Measurements from ENCODE around the gene SCFD2.
"Not testable (repeated sequence)": the region's sequence is repeated elsewhere in the genome, so short reads cannot be mapped to it uniquely, and the experiment has no call there.

SCFD2 gene

DNA sequence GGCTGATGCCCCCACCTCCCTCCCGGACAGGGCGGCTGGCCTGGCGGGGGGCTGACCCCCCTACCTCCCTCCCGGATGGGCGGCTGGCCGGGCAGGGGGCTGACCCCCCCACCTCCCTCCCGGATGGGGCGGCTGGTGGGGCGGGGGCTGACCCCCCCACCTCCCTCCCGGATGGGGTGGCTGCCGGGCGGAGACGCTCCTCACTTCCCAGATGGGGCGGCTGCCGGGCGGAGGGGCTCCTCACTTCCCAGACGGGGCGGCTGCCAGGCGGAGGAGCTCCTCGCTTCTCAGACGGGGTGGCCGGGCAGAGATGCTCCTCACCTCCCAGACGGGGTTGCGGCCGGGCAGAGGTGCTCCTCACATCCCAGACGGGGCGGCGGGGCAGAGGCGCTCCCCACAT lies 127.5 kb downstream of the SCFD2 start:
- not testable (repeated sequence) for DNase-seq (ENCODE audit: low read depth)

DNA sequence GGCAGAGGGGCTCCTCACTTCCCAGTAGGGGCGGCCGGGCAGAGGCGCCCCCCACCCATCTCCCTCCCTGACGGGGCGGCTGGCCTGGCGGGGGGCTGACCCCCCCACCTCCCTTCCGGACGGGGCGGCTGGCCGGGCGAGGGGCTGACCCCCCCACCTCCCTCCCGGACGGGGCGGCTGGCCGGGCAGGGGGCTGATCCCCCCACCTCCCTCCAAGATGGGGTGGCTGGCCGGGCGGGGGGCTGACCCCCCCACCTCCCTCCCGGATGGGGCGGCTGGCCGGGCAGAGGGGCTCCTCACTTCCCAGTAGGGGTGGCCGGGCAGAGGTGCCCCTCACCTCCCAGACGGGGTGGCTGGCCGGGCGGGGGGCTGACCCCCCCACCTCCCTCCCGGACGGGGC lies 128.1 kb downstream of the SCFD2 start:
- DNase-seq (ENCODE audit: low read depth): not testable (repeated sequence)

DNA sequence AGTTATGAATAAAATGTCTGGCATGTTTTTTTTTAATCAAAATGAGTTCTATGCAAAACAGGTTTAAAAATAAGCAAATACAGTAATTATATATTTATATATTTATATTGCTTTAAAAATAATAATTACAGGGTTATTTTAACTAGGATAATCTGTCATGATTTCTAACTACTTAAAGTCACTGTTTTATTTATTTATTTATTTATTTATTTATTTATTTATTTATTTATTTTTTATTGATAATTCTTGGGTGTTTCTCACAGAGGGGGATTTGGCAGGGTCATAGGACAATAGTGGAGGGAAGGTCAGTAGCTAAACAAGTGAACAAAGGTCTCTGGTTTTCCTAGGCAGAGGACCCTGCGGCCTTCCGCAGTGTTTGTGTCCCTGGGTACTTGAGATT lies 129.2 kb downstream of the SCFD2 start:
- DNase-seq (ENCODE audit: low read depth): not testable (repeated sequence)

DNA sequence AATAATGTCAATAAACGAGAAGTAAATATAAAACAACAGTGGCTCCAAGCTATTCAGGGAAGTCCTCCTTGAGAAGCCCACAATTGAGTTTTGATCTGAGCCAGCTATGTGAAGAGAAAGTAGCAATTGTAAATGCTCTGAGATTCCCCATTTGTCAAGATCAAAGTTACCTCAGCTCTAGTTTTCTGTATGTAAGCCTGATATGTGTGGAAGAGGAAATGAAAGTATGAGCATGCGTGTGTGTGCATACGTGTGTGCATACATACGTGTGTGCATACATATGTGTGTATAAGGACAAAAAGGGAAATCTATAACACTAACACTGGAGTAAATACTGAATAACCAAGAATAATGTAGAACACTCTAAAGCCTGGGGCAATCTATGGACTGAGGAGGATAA lies 130.3 kb downstream of the SCFD2 start:
- DNase-seq (ENCODE audit: low read depth): no peak

DNA sequence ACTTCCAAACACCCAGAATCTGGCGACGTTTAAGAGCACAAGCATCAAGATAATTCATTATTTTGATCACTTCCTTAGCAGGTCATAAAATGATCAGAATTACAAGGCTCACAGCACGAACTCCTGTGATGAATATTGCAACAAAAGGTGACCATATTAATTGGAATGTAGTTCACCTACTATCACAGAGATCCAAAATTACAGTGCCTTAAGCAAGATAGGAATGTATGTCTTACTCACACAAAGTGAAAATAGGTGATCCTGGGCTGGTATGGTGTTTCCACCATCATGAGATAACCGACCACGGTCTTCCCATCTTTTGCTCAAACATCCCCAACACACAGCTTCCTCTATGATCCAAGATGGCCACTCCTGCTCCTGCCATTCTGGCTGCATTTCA lies 131.2 kb downstream of the SCFD2 start:
- no peak for DNase-seq (ENCODE audit: low read depth)

DNA sequence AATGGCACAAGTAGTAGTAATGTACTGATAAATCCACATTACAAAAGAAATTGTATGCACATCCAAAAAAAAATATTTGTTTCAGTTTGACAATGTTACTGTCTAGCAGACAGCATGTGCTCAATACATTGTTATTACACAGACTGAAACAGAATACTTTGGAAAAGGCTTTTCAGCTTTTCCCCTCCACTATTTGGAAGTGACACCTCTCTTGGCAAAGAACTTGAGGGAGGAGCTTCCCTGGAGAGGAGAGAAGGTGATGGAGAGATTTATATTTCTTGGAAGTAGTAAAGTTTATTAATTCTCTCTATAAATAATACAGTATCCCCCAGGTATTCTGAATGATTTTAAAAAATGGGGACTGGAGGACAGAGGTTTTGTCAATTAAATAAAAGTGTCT lies 131.8 kb downstream of the SCFD2 start:
- DNase-seq (ENCODE audit: low read depth): no peak

DNA sequence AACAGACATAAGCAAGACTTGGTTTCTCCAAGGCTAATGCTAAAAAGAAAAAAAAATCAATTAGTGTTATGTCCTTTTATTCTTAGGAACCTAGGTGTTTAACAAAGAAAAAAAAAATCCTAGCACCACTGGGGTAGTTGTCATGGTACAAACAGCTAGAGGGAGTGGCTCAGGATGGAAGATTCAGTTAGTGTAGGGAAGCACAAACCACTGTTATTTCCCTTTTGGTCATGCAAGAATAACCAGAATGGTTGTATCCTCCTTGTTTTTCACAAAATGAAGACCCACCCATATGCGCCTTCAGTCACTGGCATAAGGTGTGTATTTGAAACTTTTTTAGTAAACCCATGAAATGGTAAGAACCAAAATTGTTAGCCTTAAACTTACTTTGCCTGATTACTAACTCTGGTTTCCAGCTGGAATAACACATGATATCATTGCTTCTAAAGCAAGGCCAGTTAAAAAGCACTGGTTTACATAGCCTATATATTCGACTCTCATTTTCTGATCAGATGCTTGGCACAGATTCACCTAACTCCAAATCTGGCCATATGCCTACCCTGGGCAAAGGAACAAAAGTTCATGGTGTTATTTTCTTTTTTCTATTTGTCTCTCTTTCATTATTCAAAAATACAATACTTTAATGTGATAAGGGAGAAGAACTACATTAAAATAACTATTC lies 132.6 kb downstream of the SCFD2 start:
- no peak for DNase-seq (ENCODE audit: low read depth)

DNA sequence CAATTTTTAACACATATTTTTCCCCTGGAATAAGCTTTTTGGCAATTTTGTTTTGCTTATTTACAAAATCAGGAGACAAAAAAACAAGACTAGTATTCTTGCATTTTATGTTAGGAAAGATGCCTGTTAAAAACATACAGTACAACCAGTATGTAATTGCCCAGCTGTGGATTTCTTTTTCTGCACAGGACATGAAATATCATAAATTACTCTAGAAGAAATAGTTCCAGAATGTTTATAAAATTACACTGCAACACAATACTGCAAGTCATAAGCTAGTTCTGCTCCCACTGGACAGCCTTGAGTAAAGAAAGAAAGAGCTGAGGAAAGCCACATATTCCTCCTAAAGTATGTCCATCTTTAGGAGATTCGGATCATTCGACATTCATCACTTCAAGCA lies 133.5 kb downstream of the SCFD2 start:
- DNase-seq (ENCODE audit: low read depth): no peak

DNA sequence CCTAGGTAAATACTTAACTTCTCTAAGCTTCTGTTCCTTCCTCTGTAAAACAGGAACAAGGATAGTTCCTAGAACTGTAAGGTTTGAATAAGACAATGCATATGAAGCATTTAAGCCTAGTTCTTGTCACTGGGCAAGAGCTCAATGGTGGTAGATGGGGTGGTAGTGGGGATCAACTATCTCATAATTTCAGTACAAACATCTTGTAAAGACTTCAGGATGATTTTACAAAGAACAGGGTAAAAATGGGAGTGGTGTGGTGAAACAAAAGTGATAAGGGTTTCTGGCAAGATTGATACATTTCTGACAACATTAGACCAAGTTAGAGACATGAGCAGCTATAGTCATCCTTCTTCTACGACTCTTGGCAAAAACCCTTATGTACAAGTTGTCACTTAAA lies 137.8 kb downstream of the SCFD2 start:
- DNase-seq (ENCODE audit: low read depth): no peak

DNA sequence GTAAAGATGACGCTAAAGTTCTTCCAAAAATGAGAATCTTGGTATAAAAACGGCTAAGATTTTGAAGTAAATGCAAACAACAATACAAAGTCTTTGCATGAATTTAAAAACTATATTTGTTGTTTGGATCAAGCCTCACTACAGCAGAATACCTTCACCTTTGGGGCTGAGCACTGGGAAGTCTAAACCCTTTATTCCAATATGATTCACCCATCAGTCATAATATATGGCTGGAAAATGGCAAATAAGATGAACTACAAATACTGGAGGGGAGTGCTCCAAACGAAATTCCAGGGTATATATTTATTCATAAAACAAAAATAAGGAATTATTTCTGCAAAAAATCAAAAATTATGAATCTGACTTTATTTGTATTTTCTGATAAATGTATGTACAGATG lies 138.4 kb downstream of the SCFD2 start:
- DNase-seq (ENCODE audit: low read depth): no peak

DNA sequence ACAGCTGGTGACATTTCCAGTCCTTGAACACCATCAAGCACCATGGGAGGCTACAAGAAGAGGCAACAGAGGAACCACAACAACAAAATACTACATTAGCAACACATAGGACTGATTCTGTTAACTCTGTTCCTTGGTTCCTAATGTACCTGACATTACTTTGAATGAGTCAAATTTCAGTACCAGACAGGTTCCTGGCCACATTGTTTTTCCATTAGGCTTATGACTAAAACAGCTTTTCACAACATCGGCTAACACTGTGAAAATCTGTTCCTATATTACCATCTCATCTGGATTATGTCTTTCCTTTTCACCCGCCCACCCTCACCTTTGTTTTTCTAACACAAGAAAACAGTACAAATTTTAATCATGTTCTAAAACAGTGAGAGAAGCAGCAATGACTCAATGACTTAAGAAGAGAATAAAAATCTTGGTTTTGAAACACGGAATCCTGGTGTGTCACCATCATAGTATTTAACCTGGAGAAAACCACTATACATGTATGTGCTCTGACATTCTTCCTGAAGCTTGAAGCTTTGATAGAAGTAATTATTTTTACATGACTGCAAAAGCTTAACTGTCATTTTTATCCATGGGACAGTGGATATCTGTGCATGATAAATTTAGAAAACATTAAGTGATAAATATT lies 143.9 kb downstream of the SCFD2 start:
- DNase-seq (ENCODE audit: low read depth): peak; percentile 13

DNA sequence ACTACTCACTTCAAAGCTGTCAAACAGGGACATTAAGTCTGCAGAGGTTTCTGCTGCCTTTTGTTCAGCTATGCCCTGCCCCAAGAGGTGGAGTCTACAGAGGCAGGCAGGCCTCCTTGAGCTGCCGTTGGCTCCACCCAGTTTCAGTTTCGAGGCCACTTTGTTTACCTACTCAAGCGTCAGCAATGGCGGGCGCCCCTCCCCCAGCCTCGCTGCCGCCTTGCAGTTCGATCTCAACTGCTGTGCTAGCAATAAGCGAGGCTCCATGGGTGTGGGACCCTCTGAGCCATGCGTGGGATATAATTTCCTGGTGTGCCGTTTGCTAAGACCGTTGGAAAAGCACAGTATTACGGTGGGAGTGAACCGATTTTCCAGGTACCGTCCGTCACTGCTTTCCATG lies 146.7 kb downstream of the SCFD2 start:
- not testable (repeated sequence) for DNase-seq (ENCODE audit: low read depth)

DNA sequence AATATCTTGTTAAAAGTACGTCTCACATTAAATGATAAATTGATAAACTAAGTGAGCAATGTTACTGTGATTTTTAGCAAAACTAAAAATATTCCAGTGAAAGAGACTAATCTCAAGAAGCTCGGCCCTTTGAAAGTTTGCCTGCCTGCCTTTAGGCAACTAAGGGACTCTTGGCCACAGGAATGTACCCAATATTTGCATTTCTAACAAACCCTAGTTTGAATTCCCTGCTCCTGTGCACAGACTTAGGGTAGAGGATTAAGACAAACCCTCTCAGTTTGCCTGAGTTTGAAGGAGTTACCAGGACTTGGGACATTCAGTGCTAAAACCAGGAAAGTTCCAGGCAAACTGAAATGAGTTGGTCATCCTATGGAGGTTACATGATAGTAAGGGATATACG lies 157.1 kb downstream of the SCFD2 start:
- DNase-seq (ENCODE audit: low read depth): no peak

DNA sequence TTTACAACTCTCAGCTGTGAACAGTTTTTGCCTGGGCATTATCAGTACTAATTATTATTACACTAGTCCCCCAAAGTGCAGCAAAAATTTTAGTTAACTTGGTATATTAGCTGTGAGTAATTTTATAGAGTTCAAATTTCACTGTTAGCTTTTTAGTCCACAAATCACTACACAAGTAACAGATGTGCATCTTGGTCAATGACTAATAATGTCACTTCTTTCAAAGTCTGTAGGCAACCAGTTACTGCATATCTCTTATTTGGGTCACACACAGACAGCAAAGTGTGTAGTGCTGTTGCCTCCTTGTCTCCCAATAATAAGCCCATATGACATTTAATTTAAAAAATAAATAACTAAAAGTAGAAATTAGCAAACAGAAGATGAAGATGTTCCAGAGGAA lies 159.9 kb downstream of the SCFD2 start:
- DNase-seq (ENCODE audit: low read depth): no peak

DNA sequence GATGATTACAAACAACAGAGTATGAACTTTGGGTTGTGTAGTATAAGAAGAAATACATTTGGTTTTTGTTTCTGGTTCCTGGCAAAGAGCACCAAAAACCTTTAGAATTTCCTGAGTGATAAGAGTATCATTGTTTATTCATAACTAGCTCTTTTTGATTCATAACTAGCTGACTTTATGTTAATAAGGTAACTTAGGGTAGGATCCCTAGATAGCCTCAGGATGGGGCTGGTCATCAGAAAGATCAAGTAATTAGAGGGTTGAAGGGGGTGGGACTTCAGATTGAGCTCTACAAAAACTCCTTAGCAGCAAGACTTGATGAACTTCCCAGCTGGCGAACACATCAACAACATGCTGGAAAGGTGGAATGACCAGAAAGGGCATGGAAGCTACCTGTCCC lies 166.5 kb downstream of the SCFD2 start:
- no peak for DNase-seq (ENCODE audit: low read depth)

DNA sequence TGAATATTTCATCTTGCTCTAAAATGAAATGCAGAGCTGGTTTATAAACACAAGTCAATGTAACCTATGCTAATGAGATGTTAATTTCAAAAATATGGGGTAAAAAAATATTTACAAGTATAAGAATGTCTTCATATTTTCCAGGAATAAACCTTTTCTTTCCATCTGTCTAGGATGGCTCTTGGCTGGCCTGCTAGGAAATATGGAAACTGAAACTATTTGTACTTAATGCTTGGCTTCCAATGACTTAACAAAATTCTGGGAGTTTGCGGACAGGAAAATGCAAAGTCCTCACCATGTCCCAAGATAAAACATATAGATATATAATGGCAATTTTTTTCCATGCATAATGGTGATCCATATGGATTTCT lies 168.1 kb downstream of the SCFD2 start:
- no peak for DNase-seq (ENCODE audit: low read depth)

DNA sequence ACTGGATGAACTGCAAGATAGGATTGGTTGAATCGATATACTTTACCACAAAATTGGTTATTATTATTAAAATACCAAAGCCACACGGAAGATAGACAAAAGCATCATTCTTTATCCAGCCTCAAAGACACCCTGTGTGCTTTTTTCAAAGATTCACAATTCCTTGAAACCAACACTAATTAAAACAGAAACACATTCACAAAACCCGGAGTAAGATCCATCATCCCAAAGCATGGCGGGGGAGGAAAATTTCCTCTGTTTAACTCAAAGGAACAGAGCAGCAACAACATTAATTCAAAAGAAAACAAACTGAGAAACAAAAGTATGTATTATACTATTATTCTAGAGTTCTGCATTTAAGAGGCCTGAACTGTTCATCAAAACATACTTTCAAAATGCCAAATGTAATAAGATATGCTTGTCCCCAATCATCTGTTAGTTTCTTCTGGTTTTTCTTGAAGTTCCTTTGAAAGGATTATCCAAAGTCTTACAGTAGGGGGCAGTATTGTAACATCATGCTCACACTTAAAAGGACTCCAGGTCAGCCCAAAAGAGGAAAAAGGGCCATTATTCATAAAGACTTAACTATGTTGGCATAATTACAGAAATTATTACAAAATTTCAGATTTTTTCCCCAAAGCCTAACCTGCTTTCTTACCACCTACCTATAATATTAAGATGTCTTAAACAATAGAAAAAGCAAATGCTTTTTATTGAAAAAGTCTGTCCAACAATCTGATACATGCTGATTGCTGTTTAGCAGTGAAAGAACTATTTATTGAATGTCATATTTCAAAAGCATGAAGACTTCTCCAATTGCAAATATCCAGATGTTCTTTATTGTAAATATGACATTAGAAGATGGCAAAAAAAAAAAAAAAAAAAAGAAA lies 168.7 kb downstream of the SCFD2 start:
- peak; percentile 88 for DNase-seq (ENCODE audit: low read depth)

DNA sequence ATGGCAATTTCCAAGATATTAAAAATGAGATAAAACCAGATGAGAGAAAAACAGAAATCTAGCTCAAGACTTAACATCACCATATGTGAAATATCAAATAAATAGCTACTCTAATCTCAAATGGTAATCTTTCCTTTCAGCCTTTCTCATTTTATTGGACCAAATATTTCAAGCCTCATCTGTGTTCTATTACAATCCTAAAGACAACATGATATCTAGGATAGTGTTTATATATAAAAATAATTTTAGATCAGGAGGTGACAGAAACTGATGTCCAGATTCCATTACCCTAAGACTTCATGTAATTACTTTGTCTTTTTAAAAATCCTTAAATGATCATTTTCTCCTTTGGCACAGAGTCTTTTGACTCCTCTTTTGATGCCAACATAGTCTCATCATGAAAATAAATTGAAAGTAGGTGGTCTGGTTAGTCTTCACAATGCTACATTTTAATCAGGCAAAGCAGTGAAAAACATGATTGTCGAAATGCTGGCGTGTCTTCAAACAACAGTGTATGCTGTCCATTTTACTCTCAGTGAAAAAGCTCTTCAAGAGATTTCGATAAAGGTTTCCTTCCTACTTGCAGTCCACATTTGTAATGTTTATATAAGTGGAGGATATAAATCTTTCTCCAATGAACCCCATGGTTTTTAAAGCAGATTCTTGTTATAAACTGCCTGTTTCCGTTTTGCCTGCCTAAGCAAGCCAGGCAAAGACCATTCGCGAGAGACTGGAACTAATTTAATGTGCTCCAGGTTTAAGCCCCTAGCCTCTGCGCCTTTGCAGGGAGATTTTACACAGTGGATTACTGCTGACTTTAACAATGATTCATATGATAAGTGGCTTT lies 169.8 kb downstream of the SCFD2 start:
- peak; percentile 26 for DNase-seq (ENCODE audit: low read depth)

DNA sequence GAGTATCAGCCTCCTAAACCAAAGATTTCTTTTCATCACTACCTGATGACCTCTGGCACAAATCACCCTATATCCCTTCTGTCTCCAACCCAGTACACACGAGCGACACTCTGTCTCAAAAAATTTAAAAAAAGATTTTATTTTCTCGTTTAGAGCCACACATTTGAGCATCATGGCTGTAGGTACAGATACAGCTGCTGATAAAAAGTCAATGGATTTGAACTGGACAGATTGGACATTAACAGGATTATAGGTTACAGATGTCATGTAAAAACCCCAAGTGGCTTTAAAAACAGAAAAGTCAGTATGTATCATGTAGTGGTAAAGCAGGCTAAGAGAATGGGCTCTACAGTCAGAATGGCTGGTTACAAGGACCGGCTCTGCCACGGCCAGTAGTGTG lies 171.1 kb downstream of the SCFD2 start:
- no peak for DNase-seq (ENCODE audit: low read depth)

DNA sequence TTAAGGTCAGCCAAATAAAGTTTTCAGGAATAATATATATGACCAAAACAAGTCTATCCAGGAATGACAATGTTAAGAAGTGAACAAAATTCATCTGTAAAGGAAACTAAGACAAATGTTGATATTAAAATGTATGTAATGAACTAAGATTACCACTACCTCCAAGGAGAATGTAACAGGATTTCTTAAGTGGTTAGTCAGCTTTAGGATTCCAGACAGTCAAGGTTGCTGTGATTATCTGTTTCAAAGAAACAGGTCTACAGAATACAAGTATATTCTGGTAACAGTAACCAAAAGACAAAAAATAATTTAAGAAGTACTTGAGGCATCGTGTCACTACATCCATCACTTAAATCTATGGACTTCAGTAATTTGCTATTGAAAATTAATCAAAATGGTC lies 172.8 kb downstream of the SCFD2 start:
- DNase-seq (ENCODE audit: low read depth): peak; percentile 70

DNA sequence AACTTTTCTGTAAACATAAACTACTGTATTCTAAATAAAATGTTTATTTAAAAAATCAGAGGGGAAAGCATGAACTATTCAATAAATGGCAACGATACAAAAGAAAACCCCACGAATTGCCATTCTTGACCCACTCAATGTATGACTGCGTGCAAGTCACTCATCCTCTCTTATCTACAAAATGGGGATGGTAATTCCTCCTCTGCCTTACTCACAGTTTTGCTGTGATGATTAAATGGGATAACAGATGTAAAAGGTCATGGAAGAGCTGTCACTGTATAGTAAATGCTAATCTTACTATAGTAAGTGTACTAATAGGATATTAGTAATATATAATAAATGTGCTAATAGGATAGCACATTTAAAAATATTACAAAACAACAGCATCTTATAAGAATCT lies 173.4 kb downstream of the SCFD2 start:
- DNase-seq (ENCODE audit: low read depth): peak; percentile 67

DNA sequence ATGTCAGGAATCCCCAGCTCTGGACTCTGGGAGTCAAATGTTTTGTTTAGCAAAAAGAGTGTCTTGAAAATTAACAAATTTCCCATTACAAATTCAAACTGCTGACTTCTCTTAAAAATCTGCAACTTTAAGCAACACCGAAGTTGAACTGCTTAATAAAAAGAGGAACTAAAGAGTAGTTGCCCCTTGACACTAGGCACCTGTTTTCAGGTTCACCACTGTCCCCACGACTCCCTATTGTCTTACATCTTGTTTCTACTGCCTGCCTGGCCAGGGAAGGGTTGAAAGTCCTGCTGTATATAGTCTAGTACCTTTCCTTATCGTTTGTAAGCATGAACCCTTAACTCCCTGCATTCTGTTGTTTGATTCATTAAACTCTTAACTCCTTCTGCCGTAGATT lies 173.9 kb downstream of the SCFD2 start:
- no peak for DNase-seq (ENCODE audit: low read depth)
